B cell (primary cell): ENCODE results near the gene ADGRD1. TPM values are rescaled to one million over a fixed set of nuclear protein-coding genes. Genes with fewer than 3 reads are reported as not detected.

Source experiments
- ATAC-seq: fragments of 200-7000 bp; cut with Tn5 transposase; one replicate; pipeline ENCODE4 v1.10.0; 2021; ENCODE audit warnings: low read depth, mild to moderate bottlenecking, moderate number of reproducible peaks, moderate library complexity
- CTCF ChIA-PET: fragments of 350-600 bp; sonication (Branson Sonifier 250); formaldehyde crosslinking; loops from one replicate; lab custom pipeline; 2021; ENCODE audit warnings: antibody characterized with exemption, inconsistent platforms; lab: Charles Lee
- POLR2A ChIA-PET: fragments of 350-600 bp; sonication (Branson Sonifier 250); formaldehyde crosslinking; loops from one replicate; lab custom pipeline; 2021; ENCODE audit warnings: antibody characterized with exemption; lab: Charles Lee
- DNase-seq: peaks from one replicate; pipeline ENCODE4 v3.0.0; 2013
- H2AFZ ChIP-seq: 2 replicates; pipeline ENCODE4 v1.6.1; 2012; ENCODE audit warnings: mild to moderate bottlenecking, low read depth, low read length; ENCODE audit not compliant: insufficient read depth, poor library complexity, severe bottlenecking
- H3K27ac ChIP-seq, 2 donors: 1 replicate in 1 of 2; 2 replicates in 1 of 2; pipeline ENCODE4 v1.5.1; 2012 to 2013; ENCODE audit warnings: low read length in 2 of 2, mild to moderate bottlenecking in 2 of 2, moderate library complexity in 1 of 2
- H3K27me3 ChIP-seq, 4 experiments: fragments of 200-600 bp in 1 of 4; sonication (generic) in 1 of 4; replicated peaks in 1 of 4; 1 replicate in 2 of 4; 2 replicates in 2 of 4; pipeline versions ENCODE4 v1.6.1 to v1.7.0; 2013 to 2016; ENCODE audit warnings: low read length in 3 of 4, mild to moderate bottlenecking in 2 of 4, mixed read lengths in 1 of 4, moderate library complexity in 1 of 4; ENCODE audit not compliant: insufficient read depth in 4 of 4, control insufficient read depth in 3 of 4; ENCODE audit errors: control extremely low read depth in 1 of 4
- H3K36me3 ChIP-seq, 2 experiments: replicated peaks in 1 of 2; 1 replicate in 1 of 2; 2 replicates in 1 of 2; pipeline versions ENCODE4 v1.6.1 to v1.7.1; 2013; ENCODE audit warnings: low read length in 1 of 2; ENCODE audit not compliant: insufficient read depth in 2 of 2, control insufficient read depth in 1 of 2; ENCODE audit errors: control extremely low read depth in 1 of 2, extremely low read depth in 1 of 2
- H3K4me1 ChIP-seq, 2 donors: fragments of 200-600 bp in 1 of 2; sonication (generic) in 1 of 2; 1 replicate in 1 of 2; 2 replicates in 1 of 2; pipeline versions ENCODE4 v1.5.1 to v1.6.1; 2013 to 2017; ENCODE audit warnings: low read length in 2 of 2; ENCODE audit not compliant: control insufficient read depth in 2 of 2, insufficient read depth in 2 of 2
- H3K4me2 ChIP-seq: replicated peaks from 2 replicates; pipeline ENCODE3; 2012; ENCODE audit warnings: mild to moderate bottlenecking, low read depth, low read length; ENCODE audit not compliant: poor library complexity, severe bottlenecking
- H3K4me3 ChIP-seq, 5 experiments: fragments of 200-600 bp in 1 of 5; sonication (generic) in 1 of 5; 1 replicate in 3 of 5; 2 replicates in 2 of 5; pipeline versions ENCODE4 v1.5.1 to v1.7.0; 2011 to 2016; ENCODE audit warnings: low read length in 4 of 5, mild to moderate bottlenecking in 4 of 5, low read depth in 2 of 5, control low read depth in 1 of 5, moderate library complexity in 1 of 5; ENCODE audit not compliant: insufficient read depth in 1 of 5; ENCODE audit errors: control extremely low read depth in 1 of 5, extremely low read depth in 1 of 5
- H3K79me2 ChIP-seq: fragments of 200-600 bp; sonication (generic); one replicate; pipeline ENCODE4 v1.6.0; 2016; ENCODE audit warnings: low read length; ENCODE audit not compliant: control insufficient read depth, insufficient read depth
- H3K9ac ChIP-seq: fragments of 200-600 bp; sonication (generic); 2 replicates; pipeline ENCODE4 v1.6.1; 2017; ENCODE audit warnings: mild to moderate bottlenecking, low read length, moderate library complexity
- H3K9me3 ChIP-seq, 3 donors: one replicate each; pipeline versions ENCODE4 v1.6.1 to v1.7.1; 2013; ENCODE audit warnings: low read length in 2 of 3; ENCODE audit not compliant: control insufficient read depth in 2 of 3, insufficient read depth in 1 of 3; ENCODE audit errors: control extremely low read depth in 1 of 3
- H4K20me1 ChIP-seq: 2 replicates; pipeline ENCODE4 v1.6.0; 2012; ENCODE audit warnings: mild to moderate bottlenecking, low read length; ENCODE audit not compliant: insufficient read depth, control insufficient read depth, poor library complexity, severe bottlenecking
- H3K27ac Mint-ChIP-seq: one replicate; pipeline ENCODE4 v1.8.0; 2021; ENCODE audit warnings: mixed read lengths
- H3K27me3 Mint-ChIP-seq: one replicate; pipeline ENCODE4 v1.8.0; 2021; ENCODE audit warnings: mixed read lengths
- H3K4me1 Mint-ChIP-seq: one replicate; pipeline ENCODE4 v1.8.0; 2021; ENCODE audit warnings: mixed read lengths
- H3K4me3 Mint-ChIP-seq: one replicate; pipeline ENCODE4 v1.8.0; 2021; ENCODE audit warnings: mixed read lengths
- H3K9me3 Mint-ChIP-seq: one replicate; pipeline ENCODE4 v1.8.0; 2022; ENCODE audit warnings: mixed read lengths; ENCODE audit not compliant: insufficient read depth
- EZH2 ChIP-seq: IDR thresholded peaks from 2 replicates; pipeline ENCODE4 v1.6.1; 2012; ENCODE audit warnings: borderline replicate concordance, low read depth, mild to moderate bottlenecking, moderate library complexity, low read length; ENCODE audit not compliant: insufficient read depth, poor library complexity, severe bottlenecking
- WGBS: methylation state at CpG from one replicate; pipeline ENCODE4 v1.1.5; 2013; ENCODE audit warnings: missing lambda C conversion rate; ENCODE audit not compliant: insufficient coverage; 5-methylcytosine and 5-hydroxymethylcytosine counted together
- intact Hi-C: fragments of 100-400 bp; cut with micrococcal nuclease; formaldehyde crosslinking; loops from one replicate; pipeline ENCODE4 v1.10.0; 2022
- polyA plus RNA-seq: library from polyadenylated mRNA; depleted of rRNA; stranded (reverse); fragments of >200 nt; gene quantifications from 2 replicates; pipeline ENCODE4 v1.2.3, GENCODE V29; 2012
- total RNA-seq, 2 donors: library from RNA; stranded (reverse); fragments of 120-200 nt in 1 of 2; gene quantifications; 1 replicate in 1 of 2; 2 replicates in 1 of 2; pipeline versions ENCODE4 v1.2.3 to v1.2.4, GENCODE V29; 2013 to 2022
- TF ChIP-seq, protein P1 (sequence below): fragments of 200-600 bp; IDR thresholded peaks from one replicate; pipeline ENCODE4 v1.8.0; 2022; ENCODE audit warnings: antibody characterized with exemption, mild to moderate bottlenecking

ADGRD1 gene
- total and polyA plus RNA-seq, 2 donors (not counting 1 experiment from before 2014, with no cell fraction given): 1.1 to 2.2 TPM

DNA sequence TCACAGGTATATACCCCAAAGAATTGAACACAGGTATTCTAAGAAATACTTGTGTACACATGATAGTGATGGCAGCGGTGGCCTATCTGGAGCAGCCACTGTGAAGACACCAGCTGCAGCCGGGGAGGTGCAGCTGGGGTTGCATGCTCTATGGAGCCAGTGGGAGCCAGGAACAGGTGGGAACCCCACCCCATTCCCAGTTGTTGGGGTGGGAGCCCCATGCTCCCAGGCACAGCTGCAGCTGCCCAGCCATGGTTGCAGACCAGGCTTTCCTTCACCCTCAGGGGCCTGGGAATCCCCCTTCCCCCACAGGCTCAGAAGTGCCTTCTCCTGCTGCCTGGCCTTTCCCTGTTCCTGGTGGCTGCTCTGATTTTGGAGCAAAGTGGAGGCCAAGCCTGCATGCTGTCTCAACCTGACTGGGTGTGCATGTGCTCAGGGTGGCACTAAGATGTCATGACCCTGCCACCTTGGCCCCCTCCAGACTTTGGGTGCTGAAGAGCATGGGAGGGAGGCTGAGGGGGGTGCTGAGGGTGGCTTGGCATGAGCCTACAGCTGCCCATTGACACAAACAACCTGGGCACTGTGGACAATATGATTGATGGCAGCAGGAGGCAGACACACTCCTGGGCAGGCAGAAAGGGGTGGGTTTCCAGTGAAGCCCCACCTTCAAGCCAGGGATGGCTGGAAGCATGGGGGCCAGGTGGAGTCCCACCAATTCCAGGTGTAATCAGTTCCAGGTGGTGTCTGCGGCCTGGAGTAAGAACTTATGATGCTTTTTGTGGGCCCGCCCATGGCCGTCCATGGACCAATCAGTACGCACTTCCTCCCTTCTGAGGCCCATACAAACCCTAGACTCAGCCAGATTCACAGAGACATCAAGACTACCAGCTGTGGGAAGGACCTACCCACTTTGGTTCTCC is 234.7 kb downstream of the ADGRD1 start:
- no peak for ATAC-seq

DNA sequence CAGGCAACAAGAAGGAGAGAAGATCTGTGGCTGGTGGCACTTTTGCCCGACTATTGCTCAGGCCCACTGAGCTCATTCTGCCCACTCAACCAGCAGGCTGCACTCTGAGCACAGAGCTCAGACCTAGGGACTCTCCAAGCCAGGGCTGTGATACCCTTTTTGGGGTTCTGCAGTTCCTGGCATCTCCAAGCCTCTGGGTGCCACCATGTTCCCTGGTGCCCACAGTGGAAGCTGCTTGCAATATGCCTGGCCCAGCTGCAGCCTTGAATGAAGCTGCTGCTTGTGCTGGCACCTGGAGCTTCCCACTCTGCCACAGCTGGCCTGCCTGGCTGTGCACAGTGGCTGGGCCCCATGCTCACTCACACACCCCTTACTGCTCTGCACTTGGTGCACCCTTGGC is 236.1 kb downstream of the ADGRD1 start:
- no peak overlapping the region for H3K27ac ChIP-seq
- no peak overlapping the region for H2AFZ ChIP-seq
- ATAC-seq (no peak), DNase-seq (no peak)
- 64% methylated on average over 1 of the region's 1 CpG for WGBS
- no peaks in the 10 kb centered on the region for H4K20me1 ChIP-seq
- no peak overlapping the region for H3K4me3 ChIP-seq
- no peak overlapping the region for H3K4me3 Mint-ChIP-seq
- TF ChIP-seq, protein P1, sequence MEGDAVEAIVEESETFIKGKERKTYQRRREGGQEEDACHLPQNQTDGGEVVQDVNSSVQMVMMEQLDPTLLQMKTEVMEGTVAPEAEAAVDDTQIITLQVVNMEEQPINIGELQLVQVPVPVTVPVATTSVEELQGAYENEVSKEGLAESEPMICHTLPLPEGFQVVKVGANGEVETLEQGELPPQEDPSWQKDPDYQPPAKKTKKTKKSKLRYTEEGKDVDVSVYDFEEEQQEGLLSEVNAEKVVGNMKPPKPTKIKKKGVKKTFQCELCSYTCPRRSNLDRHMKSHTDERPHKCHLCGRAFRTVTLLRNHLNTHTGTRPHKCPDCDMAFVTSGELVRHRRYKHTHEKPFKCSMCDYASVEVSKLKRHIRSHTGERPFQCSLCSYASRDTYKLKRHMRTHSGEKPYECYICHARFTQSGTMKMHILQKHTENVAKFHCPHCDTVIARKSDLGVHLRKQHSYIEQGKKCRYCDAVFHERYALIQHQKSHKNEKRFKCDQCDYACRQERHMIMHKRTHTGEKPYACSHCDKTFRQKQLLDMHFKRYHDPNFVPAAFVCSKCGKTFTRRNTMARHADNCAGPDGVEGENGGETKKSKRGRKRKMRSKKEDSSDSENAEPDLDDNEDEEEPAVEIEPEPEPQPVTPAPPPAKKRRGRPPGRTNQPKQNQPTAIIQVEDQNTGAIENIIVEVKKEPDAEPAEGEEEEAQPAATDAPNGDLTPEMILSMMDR: no peak
- TF ChIP-seq EZH2: no peak
- peaks cover 4% of the 10 kb centered on the region for H3K9me3 Mint-ChIP-seq
- H3K36me3 ChIP-seq: no peaks in the 10 kb centered on the region
- H3K4me2 ChIP-seq: no peak overlapping the region
- no peaks in the 10 kb centered on the region for H3K4me1 Mint-ChIP-seq
- H3K27me3 ChIP-seq: peaks cover 0 to 3% (median 0%) of the 10 kb centered on the region in 4 experiments
- intact Hi-C loops: no loop called here
- no peaks in the 10 kb centered on the region for H3K27me3 Mint-ChIP-seq
- H3K9me3 ChIP-seq: peaks cover 1 to 22% (median 7%) of the 10 kb centered on the region in 3 donors
- no peaks in the 10 kb centered on the region for H3K4me1 ChIP-seq
- POLR2A ChIA-PET: no interaction called here
- H3K79me2 ChIP-seq: no peaks in the 10 kb centered on the region
- CTCF ChIA-PET: no interaction called here
- no peak overlapping the region for H3K9ac ChIP-seq
- H3K27ac Mint-ChIP-seq: no peak overlapping the region

More for the DNA sequence above, 234.7 kb downstream of the ADGRD1 start:
- Mint-ChIP-seq H3K9me3 (peaks cover 12% of the 10 kb centered on the region), H3K27ac (no peak overlapping the region), H3K27me3 (no peaks in the 10 kb centered on the region), H3K4me1 (no peaks in the 10 kb centered on the region), H3K4me3 (no peak overlapping the region)
- WGBS: 94% methylated on average over 6 of the region's 6 CpGs
- Histone ChIP-seq H3K27ac (no peak overlapping the region), H2AFZ (no peak overlapping the region), H3K9ac (no peak overlapping the region), H3K27me3 (peaks cover 0 to 3% (median 0%) of the 10 kb centered on the region in 4 experiments), H3K4me3 (no peak overlapping the region), H3K36me3 (no peaks in the 10 kb centered on the region), H3K9me3 (peaks cover 1 to 23% (median 13%) of the 10 kb centered on the region in 3 donors), H3K4me2 (no peak overlapping the region), H3K4me1 (no peaks in the 10 kb centered on the region), H4K20me1 (no peaks in the 10 kb centered on the region), H3K79me2 (no peaks in the 10 kb centered on the region)
- intact Hi-C loops: no loop called here
- CTCF ChIA-PET: no interaction called here
- TF ChIP-seq, protein P1: no peak
- TF ChIP-seq EZH2: no peak
- DNase-seq: no peak
- POLR2A ChIA-PET: no interaction called here
